Lung (tissue), 12 donors: ENCODE data around the gene THOC6. TPM values are rescaled to one million over a fixed set of nuclear protein-coding genes. Genes with fewer than 3 reads are reported as not detected.

Source experiments
- ATAC-seq: fragments of 200-7000 bp; cut with Tn5 transposase; one replicate; pipeline ENCODE4 v1.9.1; 2020; ENCODE audit warnings: moderate number of reproducible peaks; ENCODE audit not compliant: insufficient read depth, low FRiP score
- DNase-seq, 3 donors: peaks; one replicate each; pipeline ENCODE4 v3.0.0-alpha.2; 2013 to 2017
- H3K27ac ChIP-seq, 2 donors: one replicate each; pipeline ENCODE4 v1.5.1; 2013; ENCODE audit warnings: mild to moderate bottlenecking in 2 of 2, moderate library complexity in 2 of 2, control low read depth in 1 of 2, inconsistent platforms in 1 of 2, low read depth in 1 of 2, low read length in 1 of 2
- H3K27me3 ChIP-seq, 3 donors: one replicate each; pipeline ENCODE4 v1.5.1; 2013; ENCODE audit warnings: low read length in 2 of 3; ENCODE audit not compliant: control insufficient read depth in 3 of 3, insufficient read depth in 3 of 3
- H3K36me3 ChIP-seq, 4 donors: one replicate each; pipeline ENCODE4 v1.5.1; 2013; ENCODE audit warnings: low read length in 4 of 4, mild to moderate bottlenecking in 1 of 4, moderate library complexity in 1 of 4; ENCODE audit not compliant: control insufficient read depth in 4 of 4, insufficient read depth in 4 of 4
- H3K4me1 ChIP-seq, 5 donors: one replicate each; pipeline ENCODE4 v1.5.1; 2013; ENCODE audit warnings: low read length in 5 of 5, mild to moderate bottlenecking in 2 of 5, moderate library complexity in 1 of 5; ENCODE audit not compliant: control insufficient read depth in 5 of 5, insufficient read depth in 5 of 5
- H3K4me3 ChIP-seq: one replicate; pipeline ENCODE4 v1.5.1; 2013; ENCODE audit warnings: mild to moderate bottlenecking, control low read depth, moderate library complexity
- H3K9ac ChIP-seq, 2 donors: one replicate each; pipeline ENCODE4 v1.5.1; 2013; ENCODE audit warnings: low read length in 2 of 2, control low read depth in 1 of 2; ENCODE audit not compliant: insufficient read depth in 1 of 2
- H3K9me3 ChIP-seq, 4 donors: one replicate each; pipeline ENCODE4 v1.5.1; 2013; ENCODE audit warnings: low read length in 3 of 4, mild to moderate bottlenecking in 1 of 4, moderate library complexity in 1 of 4; ENCODE audit not compliant: control insufficient read depth in 4 of 4, insufficient read depth in 3 of 4
- CTCF ChIP-seq: IDR thresholded peaks from 2 replicates; pipeline ENCODE4 v1.5.1; 2012; ENCODE audit warnings: mild to moderate bottlenecking; ENCODE audit errors: control extremely low read depth, extremely low read depth
- WGBS, 2 donors: extraction: QIAGEN DNeasy Blood & Tissue Kit; methylation state at CpG; one replicate each; pipeline ENCODE4 v1.1.7; 2013; 5-methylcytosine and 5-hydroxymethylcytosine counted together
- polyA plus RNA-seq, 2 donors: library from polyadenylated mRNA; stranded (reverse); fragments of 200-250 nt; gene quantifications; one replicate each; pipeline ENCODE4 v1.2.1, GENCODE V29; 2013
- total RNA-seq, 2 donors: library from RNA; depleted of rRNA in 1 of 2; stranded (reverse); fragments of >200 nt in 1 of 2; gene quantifications; one replicate each; pipeline ENCODE4 v1.2.1, GENCODE V29; 2014 to 2021
- donor health status: control.
- donor health status: control.
- donor health status: Bipolar disorder and iron deficiency.
- donor health status: healthy.
- donor health status: DM: yes; HTN: yes; CAD: no.

THOC6 gene
- total and polyA plus RNA-seq, 4 donors, result 12.7 to 58.3 (median 40.0) TPM

DNA sequence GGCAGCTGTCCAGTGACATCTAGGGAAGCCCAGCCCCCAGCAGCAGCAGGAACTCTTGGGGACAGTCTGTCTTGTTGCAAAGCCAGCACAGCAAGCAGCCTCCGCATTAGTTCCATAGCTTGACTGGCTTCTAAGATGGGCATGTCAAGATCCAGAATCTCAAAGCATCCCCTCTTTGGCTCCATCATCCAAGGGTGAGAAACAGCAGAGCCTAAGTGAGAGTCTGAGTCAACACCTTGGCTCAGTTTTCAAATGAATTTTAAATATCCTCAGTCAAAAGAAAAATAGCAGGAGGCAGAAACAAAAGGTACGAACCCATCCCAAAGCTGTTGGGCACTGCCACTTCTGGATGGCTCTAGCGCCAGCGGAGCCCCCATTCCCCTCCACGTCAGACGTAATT, 8.9 kb upstream of the THOC6 start:
- Histone ChIP-seq H3K36me3 (no peaks in the 10 kb centered on the region), H3K27ac (no peak overlapping the region), H3K9me3 (peaks cover 0 to 2% (median 0%) of the 10 kb centered on the region in 4 donors), H3K9ac (no peak overlapping the region), H3K4me3 (no peak overlapping the region), H3K4me1 (peaks cover 0 to 45% (median 8%) of the 10 kb centered on the region in 5 donors), H3K27me3 (peaks cover 0 to 29% (median 27%) of the 10 kb centered on the region in 3 donors)
- 86 to 89% methylated on average over 6 of the region's 6 CpGs for WGBS, 2 donors
- ATAC-seq (no peak), DNase-seq (peak in 1 of 3 donors; percentile 57)
- TF ChIP-seq CTCF, result no peak

GRCh38 chr16:3015865-3016521, 7.8 kb upstream of the THOC6 start:
- no peak for DNase-seq
- H3K36me3 ChIP-seq, result no peaks in the 10 kb centered on the region
- ATAC-seq, result no peak
- peaks cover 0 to 29% (median 24%) of the 10 kb centered on the region in 3 donors for H3K27me3 ChIP-seq
- H3K9me3 ChIP-seq, result no peaks in the 10 kb centered on the region
- no peak overlapping the region for H3K27ac ChIP-seq
- TF ChIP-seq CTCF, result no peak
- H3K9ac ChIP-seq, result no peak overlapping the region
- H3K4me1 ChIP-seq, result peaks cover 0 to 47% (median 9%) of the 10 kb centered on the region in 5 donors
- no peak overlapping the region for H3K4me3 ChIP-seq
- WGBS, 2 donors, result 82 to 92% methylated on average over 13 of the region's 13 CpGs

DNA sequence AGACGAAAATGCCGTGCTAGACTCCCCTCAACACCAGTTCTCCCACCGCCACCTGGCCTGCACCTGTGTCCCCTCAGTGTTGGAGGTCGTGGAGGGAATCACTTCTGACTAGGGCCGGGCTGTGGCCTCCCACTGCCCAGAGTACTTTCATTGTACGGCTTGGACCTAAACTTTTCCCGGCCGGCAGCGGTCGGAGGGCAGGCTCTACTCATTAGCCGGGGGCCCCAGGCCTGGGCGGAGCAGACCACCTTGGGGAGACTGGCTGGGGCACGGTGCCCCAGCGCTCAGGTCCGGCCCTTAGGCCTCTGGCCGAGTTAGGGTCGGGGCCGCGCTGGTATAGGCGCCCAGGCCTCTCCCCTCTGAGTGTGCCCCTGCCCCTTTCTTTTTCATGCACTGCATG, 6.5 kb upstream of the THOC6 start:
- Histone ChIP-seq H3K4me3 (no peak overlapping the region), H3K4me1 (peaks cover 0 to 42% (median 13%) of the 10 kb centered on the region in 5 donors), H3K9me3 (no peaks in the 10 kb centered on the region), H3K27ac (no peak overlapping the region), H3K9ac (no peak overlapping the region), H3K36me3 (peaks cover 0 to 3% (median 0%) of the 10 kb centered on the region in 4 donors), H3K27me3 (peaks cover 0 to 25% (median 17%) of the 10 kb centered on the region in 3 donors)
- WGBS, 2 donors, result 73 to 79% methylated on average over 20 of the region's 20 CpGs
- DNase-seq (no peak), ATAC-seq (no peak)
- no peak for TF ChIP-seq CTCF
